Measurements from ENCODE around the gene COMMD6.

DNA sequence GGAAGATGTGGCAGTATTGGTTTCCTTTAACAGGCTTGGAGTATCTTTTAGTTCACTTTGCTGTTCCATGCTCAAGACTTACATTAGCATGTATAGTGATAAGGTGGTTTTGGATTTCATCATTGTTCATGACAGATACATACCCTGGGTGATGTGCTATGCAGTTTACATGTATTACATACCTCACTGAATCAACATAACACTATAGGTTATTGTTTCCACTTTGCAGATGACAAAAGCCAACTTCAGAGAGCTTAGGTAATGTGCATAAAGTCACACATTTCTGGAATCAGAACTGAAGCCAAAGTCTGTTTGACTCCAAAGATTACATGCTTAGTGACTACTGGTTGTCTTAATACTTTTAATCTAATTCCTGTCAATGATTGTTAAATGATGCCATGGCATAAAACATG is 7.1 kb downstream of the COMMD6 start:
- TF ChIP-seq, protein P1, sequence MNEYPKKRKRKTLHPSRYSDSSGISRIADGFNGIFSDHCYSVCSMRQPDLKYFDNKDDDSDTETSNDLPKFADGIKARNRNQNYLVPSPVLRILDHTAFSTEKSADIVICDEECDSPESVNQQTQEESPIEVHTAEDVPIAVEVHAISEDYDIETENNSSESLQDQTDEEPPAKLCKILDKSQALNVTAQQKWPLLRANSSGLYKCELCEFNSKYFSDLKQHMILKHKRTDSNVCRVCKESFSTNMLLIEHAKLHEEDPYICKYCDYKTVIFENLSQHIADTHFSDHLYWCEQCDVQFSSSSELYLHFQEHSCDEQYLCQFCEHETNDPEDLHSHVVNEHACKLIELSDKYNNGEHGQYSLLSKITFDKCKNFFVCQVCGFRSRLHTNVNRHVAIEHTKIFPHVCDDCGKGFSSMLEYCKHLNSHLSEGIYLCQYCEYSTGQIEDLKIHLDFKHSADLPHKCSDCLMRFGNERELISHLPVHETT (CRISPR knock-in tag; conservative IDR thresholded peaks at IDR 0.05), result no peak
- TF ChIP-seq, protein P2, sequence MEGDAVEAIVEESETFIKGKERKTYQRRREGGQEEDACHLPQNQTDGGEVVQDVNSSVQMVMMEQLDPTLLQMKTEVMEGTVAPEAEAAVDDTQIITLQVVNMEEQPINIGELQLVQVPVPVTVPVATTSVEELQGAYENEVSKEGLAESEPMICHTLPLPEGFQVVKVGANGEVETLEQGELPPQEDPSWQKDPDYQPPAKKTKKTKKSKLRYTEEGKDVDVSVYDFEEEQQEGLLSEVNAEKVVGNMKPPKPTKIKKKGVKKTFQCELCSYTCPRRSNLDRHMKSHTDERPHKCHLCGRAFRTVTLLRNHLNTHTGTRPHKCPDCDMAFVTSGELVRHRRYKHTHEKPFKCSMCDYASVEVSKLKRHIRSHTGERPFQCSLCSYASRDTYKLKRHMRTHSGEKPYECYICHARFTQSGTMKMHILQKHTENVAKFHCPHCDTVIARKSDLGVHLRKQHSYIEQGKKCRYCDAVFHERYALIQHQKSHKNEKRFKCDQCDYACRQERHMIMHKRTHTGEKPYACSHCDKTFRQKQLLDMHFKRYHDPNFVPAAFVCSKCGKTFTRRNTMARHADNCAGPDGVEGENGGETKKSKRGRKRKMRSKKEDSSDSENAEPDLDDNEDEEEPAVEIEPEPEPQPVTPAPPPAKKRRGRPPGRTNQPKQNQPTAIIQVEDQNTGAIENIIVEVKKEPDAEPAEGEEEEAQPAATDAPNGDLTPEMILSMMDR (CRISPR knock-in tag; IDR thresholded peaks at IDR 0.05), result no peak
- no peak for TF ChIP-seq MAZ (IDR thresholded peaks at IDR 0.05; ENCODE audit: borderline replicate concordance, low read depth, low read length)
- TF ChIP-seq MAZ (CRISPR knock-in tag; IDR thresholded peaks at IDR 0.05; ENCODE audit: low read depth), result no peak
- no peak for TF ChIP-seq YY1 (IDR thresholded peaks at IDR 0.05; ENCODE audit: insufficient read depth, insufficient replicate concordance, low read depth, low read length)
- TF ChIP-seq, protein P3, sequence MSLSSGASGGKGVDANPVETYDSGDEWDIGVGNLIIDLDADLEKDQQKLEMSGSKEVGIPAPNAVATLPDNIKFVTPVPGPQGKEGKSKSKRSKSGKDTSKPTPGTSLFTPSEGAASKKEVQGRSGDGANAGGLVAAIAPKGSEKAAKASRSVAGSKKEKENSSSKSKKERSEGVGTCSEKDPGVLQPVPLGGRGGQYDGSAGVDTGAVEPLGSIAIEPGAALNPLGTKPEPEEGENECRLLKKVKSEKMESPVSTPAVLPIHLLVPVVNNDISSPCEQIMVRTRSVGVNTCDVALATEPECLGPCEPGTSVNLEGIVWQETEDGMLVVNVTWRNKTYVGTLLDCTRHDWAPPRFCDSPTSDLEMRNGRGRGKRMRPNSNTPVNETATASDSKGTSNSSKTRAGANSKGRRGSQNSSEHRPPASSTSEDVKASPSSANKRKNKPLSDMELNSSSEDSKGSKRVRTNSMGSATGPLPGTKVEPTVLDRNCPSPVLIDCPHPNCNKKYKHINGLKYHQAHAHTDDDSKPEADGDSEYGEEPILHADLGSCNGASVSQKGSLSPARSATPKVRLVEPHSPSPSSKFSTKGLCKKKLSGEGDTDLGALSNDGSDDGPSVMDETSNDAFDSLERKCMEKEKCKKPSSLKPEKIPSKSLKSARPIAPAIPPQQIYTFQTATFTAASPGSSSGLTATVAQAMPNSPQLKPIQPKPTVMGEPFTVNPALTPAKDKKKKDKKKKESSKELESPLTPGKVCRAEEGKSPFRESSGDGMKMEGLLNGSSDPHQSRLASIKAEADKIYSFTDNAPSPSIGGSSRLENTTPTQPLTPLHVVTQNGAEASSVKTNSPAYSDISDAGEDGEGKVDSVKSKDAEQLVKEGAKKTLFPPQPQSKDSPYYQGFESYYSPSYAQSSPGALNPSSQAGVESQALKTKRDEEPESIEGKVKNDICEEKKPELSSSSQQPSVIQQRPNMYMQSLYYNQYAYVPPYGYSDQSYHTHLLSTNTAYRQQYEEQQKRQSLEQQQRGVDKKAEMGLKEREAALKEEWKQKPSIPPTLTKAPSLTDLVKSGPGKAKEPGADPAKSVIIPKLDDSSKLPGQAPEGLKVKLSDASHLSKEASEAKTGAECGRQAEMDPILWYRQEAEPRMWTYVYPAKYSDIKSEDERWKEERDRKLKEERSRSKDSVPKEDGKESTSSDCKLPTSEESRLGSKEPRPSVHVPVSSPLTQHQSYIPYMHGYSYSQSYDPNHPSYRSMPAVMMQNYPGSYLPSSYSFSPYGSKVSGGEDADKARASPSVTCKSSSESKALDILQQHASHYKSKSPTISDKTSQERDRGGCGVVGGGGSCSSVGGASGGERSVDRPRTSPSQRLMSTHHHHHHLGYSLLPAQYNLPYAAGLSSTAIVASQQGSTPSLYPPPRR (CRISPR knock-in tag; IDR thresholded peaks at IDR 0.05; ENCODE audit: borderline replicate concordance), result no peak
- TF ChIP-seq CBX5 (CRISPR knock-in tag; IDR thresholded peaks at IDR 0.05; ENCODE audit: borderline replicate concordance), result no peak

Measured in HepG2 (cell line).